Endothelial cell of umbilical vein (primary cell): ENCODE results near the gene PHACTR1. TPM values are rescaled to one million over a fixed set of nuclear protein-coding genes. Genes with fewer than 3 reads are reported as not detected.

Experiments
- BruUV-seq: library from RNA; stranded (reverse); fragments of 400-500 nt; replicated peaks from 2 replicates; lab custom pipeline; 2021; lab: Mats Ljungman, UMichigan
- CTCF ChIA-PET: fragments of 300-600, 350-600 bp; sonication (Branson Sonifier 250); formaldehyde crosslinking; loops from one replicate; lab custom pipeline; 2021; ENCODE audit warnings: antibody characterized with exemption, inconsistent platforms; lab: Charles Lee
- POLR2A ChIA-PET: fragments of 300-600, 350-600 bp; sonication (Branson Sonifier 250); formaldehyde crosslinking; loops from one replicate; lab custom pipeline; 2021; ENCODE audit warnings: antibody characterized with exemption, inconsistent platforms; lab: Charles Lee
- DNase-seq: peaks from one replicate; pipeline ENCODE4 v3.0.0-alpha.2; 2011; ENCODE audit warnings: low read depth, low spot score
- FAIRE-seq: peaks from 2 replicates; lab custom pipeline; 2011; peaks lifted over from hg19 to GRCh38; lab: Jason Lieb, UNC
- H2AFZ ChIP-seq: 2 replicates; pipeline ENCODE4 v1.6.0; 2012; ENCODE audit warnings: low read depth, low read length, control low read depth, inconsistent platforms
- H3K27ac ChIP-seq: 2 replicates; pipeline ENCODE4 v1.5.1; 2011; ENCODE audit warnings: low read depth, mild to moderate bottlenecking, control low read depth, low read length, moderate library complexity; ENCODE audit not compliant: insufficient read depth
- H3K27me3 ChIP-seq, 2 experiments: 2 replicates each; pipeline versions ENCODE4 v1.6.0 to v1.6.1; 2011; ENCODE audit warnings: low read length in 2 of 2, mixed read lengths in 1 of 2; ENCODE audit not compliant: control insufficient read depth in 2 of 2, insufficient read depth in 2 of 2
- H3K36me3 ChIP-seq, 2 experiments: 2 replicates in 1 of 2; 3 replicates in 1 of 2; pipeline ENCODE4 v1.5.1; 2011; ENCODE audit warnings: low read length in 2 of 2, mild to moderate bottlenecking in 1 of 2, moderate library complexity in 1 of 2; ENCODE audit not compliant: control insufficient read depth in 2 of 2, insufficient read depth in 2 of 2; ENCODE audit errors: extremely low read depth in 1 of 2
- H3K4me1 ChIP-seq: 3 replicates; pipeline ENCODE4 v1.5.1; 2011; ENCODE audit warnings: mild to moderate bottlenecking, low read length; ENCODE audit not compliant: control insufficient read depth, insufficient read depth; ENCODE audit errors: extremely low read depth
- H3K4me2 ChIP-seq: 2 replicates; pipeline ENCODE4 v1.6.1; 2011; ENCODE audit warnings: low read length, control low read depth, mixed read lengths; ENCODE audit not compliant: insufficient read depth
- H3K4me3 ChIP-seq, 3 experiments: fragments of 200-600 bp in 1 of 3; sonication (generic), shearing (Covaris generic) in 1 of 3; replicated peaks in 1 of 3; 2 replicates each; pipeline ENCODE4 v1.5.1; 2011 to 2016; ENCODE audit warnings: control low read depth in 3 of 3, low read length in 3 of 3, mild to moderate bottlenecking in 2 of 3, inconsistent platforms in 1 of 3, low read depth in 1 of 3, moderate library complexity in 1 of 3; ENCODE audit not compliant: insufficient read depth in 1 of 3
- H3K79me2 ChIP-seq: 2 replicates; pipeline ENCODE4 v1.6.0; 2012; ENCODE audit warnings: low read length, inconsistent platforms; ENCODE audit not compliant: control insufficient read depth, insufficient read depth
- H3K9ac ChIP-seq: replicated peaks from 2 replicates; pipeline ENCODE3; 2011; ENCODE audit warnings: low read length, control low read depth; ENCODE audit not compliant: insufficient read depth; ENCODE audit errors: extremely low read depth
- H3K9me1 ChIP-seq: replicated peaks from 3 replicates; pipeline ENCODE4 v1.6.0; 2011; ENCODE audit warnings: mild to moderate bottlenecking, low read length; ENCODE audit not compliant: control insufficient read depth, insufficient read depth; ENCODE audit errors: extremely low read depth
- H3K9me3 ChIP-seq: replicated peaks from 2 replicates; pipeline ENCODE4 v1.5.1; 2012; ENCODE audit warnings: low read length, inconsistent platforms; ENCODE audit not compliant: control insufficient read depth, insufficient read depth
- H4K20me1 ChIP-seq: replicated peaks from 2 replicates; pipeline ENCODE3; 2011; ENCODE audit warnings: mild to moderate bottlenecking, low read length; ENCODE audit not compliant: control insufficient read depth, insufficient read depth; ENCODE audit errors: extremely low read depth
- EZH2 ChIP-seq: IDR thresholded peaks from 2 replicates; pipeline ENCODE4 v1.6.1; 2012; ENCODE audit warnings: borderline replicate concordance, low read depth, mild to moderate bottlenecking, moderate library complexity, low read length, inconsistent platforms; ENCODE audit not compliant: severe bottlenecking
- FOS ChIP-seq: IDR thresholded peaks from 2 replicates; pipeline ENCODE4 v1.6.1; 2011; ENCODE audit warnings: mild to moderate bottlenecking, low read length, moderate library complexity, borderline replicate concordance; ENCODE audit not compliant: insufficient read depth
- GATA2 ChIP-seq: IDR thresholded peaks from 2 replicates; pipeline ENCODE4 v1.7.0; 2011; ENCODE audit warnings: low read depth, mild to moderate bottlenecking, moderate library complexity, mixed read lengths, low read length; ENCODE audit not compliant: insufficient read length, insufficient read depth
- JUN ChIP-seq: IDR thresholded peaks from 2 replicates; pipeline ENCODE4 v1.6.1; 2011; ENCODE audit warnings: borderline replicate concordance, low read depth; ENCODE audit not compliant: insufficient read length, insufficient read depth
- MYC ChIP-seq: IDR thresholded peaks from one replicate; pipeline ENCODE4 v1.6.1; 2011; ENCODE audit warnings: mild to moderate bottlenecking, low read depth, low read length
- POLR2A ChIP-seq: IDR thresholded peaks from 2 replicates; pipeline ENCODE4 v1.6.1; 2012; ENCODE audit warnings: low read depth, mild to moderate bottlenecking, control low read depth, low read length
- POLR2AphosphoS5 ChIP-seq: IDR thresholded peaks from 2 replicates; pipeline ENCODE4 v1.6.1; 2012; ENCODE audit warnings: low read depth, mild to moderate bottlenecking, control low read depth, low read length, moderate library complexity; ENCODE audit not compliant: insufficient read depth
- dilution Hi-C: fragments of 300-500 bp; cut with MboI; formaldehyde crosslinking; loops from one replicate; pipeline ENCODE4 v1.15.0; 2019; ENCODE audit warnings: low sequenced_read_pairs; ENCODE audit not compliant: extremely low pct_ligation_motif_present
- intact Hi-C: fragments of 100-400 bp; cut with micrococcal nuclease; formaldehyde crosslinking; loops from one replicate; pipeline ENCODE4 v1.10.0; 2022
- polyA plus RNA-seq, 4 experiments: library from polyadenylated mRNA; depleted of rRNA in 3 of 4; stranded (reverse) in 3 of 4; unstranded in 1 of 4; fragments of >200 nt; gene quantifications; 2 replicates each; pipeline versions ENCODE4 v1.2.1 to v1.2.3, GENCODE V29; 2011 to 2012; ENCODE audit warnings: missing spikeins in 1 of 4
- total RNA-seq: library from RNA; stranded (reverse); gene quantifications from 2 replicates; pipeline ENCODE4 v1.2.3, GENCODE V29; 2021
- TF ChIP-seq, protein P1 (sequence below), 2 donors: IDR thresholded peaks; 1 replicate in 1 of 2; 2 replicates in 1 of 2; pipeline ENCODE4 v1.5.1; 2011; ENCODE audit warnings: low read length in 2 of 2, mild to moderate bottlenecking in 2 of 2, moderate library complexity in 2 of 2, control low read depth in 1 of 2, inconsistent platforms in 1 of 2, low read depth in 1 of 2; ENCODE audit not compliant: insufficient read depth in 1 of 2; ENCODE audit errors: extremely low read depth in 1 of 2
- TF ChIP-seq, protein P2 (sequence below): IDR thresholded peaks from 2 replicates; pipeline ENCODE4 v1.6.1; 2011; ENCODE audit not compliant: insufficient read depth, insufficient read length

The PHACTR1 gene
- total and polyA plus RNA-seq, 2 donors (not counting 3 experiments of a cell fraction or from before 2014, with no cell fraction given): 2.4 to 23.2 TPM

DNA sequence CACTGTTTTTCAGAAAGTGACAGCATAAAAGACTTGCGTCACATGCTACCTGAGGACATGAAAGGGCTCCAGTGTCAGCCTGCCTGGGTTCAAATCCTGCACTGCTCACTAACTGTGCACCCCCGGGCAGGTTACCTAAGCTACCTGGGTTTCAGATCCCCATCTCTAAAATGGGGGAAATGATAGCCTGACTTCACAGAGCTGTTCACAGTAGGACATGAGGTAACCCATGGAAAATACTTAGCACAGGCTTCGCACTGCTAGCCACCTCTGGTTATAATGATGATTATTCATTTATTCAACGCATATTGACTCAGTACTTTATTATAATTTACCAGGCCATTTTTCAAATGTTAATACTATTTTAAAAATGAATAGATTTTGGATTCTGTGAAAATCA, 588.7 kb downstream of the PHACTR1 start:
- intact Hi-C loops: loop anchor here (10.0 kb wide), 3 partner anchors 390 to 670 kb away; partner anchors contain the start of gene RANBP9

More for the DNA sequence above, 588.7 kb downstream of the PHACTR1 start:
- Histone ChIP-seq H3K9me3 (no peaks in the 10 kb centered on the region), H3K4me1 (peaks cover 49% of the 10 kb centered on the region), H4K20me1 (no peaks in the 10 kb centered on the region), H3K36me3 (peaks cover 0 to 4% of the 10 kb centered on the region in 2 experiments), H3K9ac (no peak overlapping the region), H3K27ac (no peak overlapping the region), H2AFZ (no peak overlapping the region), H3K4me3 (no peak overlapping the region), H3K4me2 (no peak overlapping the region), H3K9me1 (no peaks in the 10 kb centered on the region), H3K79me2 (no peaks in the 10 kb centered on the region), H3K27me3 (no peaks in the 10 kb centered on the region)
- FAIRE-seq: no peak
- CTCF ChIA-PET: interaction anchor here (3.5 kb wide), 2 partner anchors 110 to 394 kb away, joined by 20 to 23 read pairs; no protein-coding TSS in a partner anchor
- no peak for DNase-seq
- POLR2A ChIA-PET: no interaction called here
- dilution Hi-C loops: no loop called here
- no TSS peak for BruUV-seq
- TF ChIP-seq POLR2A (no peak), GATA2 (no peak), JUN (no peak), POLR2AphosphoS5 (no peak), FOS (no peak), MYC (no peak), EZH2 (no peak)
- TF ChIP-seq, protein P1, sequence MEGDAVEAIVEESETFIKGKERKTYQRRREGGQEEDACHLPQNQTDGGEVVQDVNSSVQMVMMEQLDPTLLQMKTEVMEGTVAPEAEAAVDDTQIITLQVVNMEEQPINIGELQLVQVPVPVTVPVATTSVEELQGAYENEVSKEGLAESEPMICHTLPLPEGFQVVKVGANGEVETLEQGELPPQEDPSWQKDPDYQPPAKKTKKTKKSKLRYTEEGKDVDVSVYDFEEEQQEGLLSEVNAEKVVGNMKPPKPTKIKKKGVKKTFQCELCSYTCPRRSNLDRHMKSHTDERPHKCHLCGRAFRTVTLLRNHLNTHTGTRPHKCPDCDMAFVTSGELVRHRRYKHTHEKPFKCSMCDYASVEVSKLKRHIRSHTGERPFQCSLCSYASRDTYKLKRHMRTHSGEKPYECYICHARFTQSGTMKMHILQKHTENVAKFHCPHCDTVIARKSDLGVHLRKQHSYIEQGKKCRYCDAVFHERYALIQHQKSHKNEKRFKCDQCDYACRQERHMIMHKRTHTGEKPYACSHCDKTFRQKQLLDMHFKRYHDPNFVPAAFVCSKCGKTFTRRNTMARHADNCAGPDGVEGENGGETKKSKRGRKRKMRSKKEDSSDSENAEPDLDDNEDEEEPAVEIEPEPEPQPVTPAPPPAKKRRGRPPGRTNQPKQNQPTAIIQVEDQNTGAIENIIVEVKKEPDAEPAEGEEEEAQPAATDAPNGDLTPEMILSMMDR (IDR thresholded peaks at IDR 0.05; ENCODE audit: extremely low read depth in 1 of 2, insufficient read depth in 1 of 2, low read depth in 1 of 2, low read length in 2 of 2): no peak
- TF ChIP-seq, protein P2, sequence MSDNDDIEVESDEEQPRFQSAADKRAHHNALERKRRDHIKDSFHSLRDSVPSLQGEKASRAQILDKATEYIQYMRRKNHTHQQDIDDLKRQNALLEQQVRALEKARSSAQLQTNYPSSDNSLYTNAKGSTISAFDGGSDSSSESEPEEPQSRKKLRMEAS: no peak
